Calu3 (cell line): ENCODE results near the gene HMGN3. TPM values are rescaled to one million over a fixed set of nuclear protein-coding genes. Genes with fewer than 3 reads are reported as not detected.

Experiments used
- BruUV-seq: library from RNA; stranded (reverse); fragments of 400-500 nt; replicated peaks from 2 replicates; lab custom pipeline; 2021; lab: Mats Ljungman, UMichigan
- CTCF ChIA-PET: fragments of 300-600 bp; sonication (Branson Sonifier 250); formaldehyde crosslinking; loops from one replicate; lab custom pipeline; 2022; ENCODE audit warnings: antibody characterized with exemption; lab: Charles Lee
- DNase-seq: peaks from one replicate; pipeline ENCODE4 v3.0.0; 2022
- H3K27ac Mint-ChIP-seq: one replicate; pipeline ENCODE4 v1.8.0; 2022; ENCODE audit warnings: mixed read lengths; ENCODE audit not compliant: unreplicated experiment
- H3K27me3 Mint-ChIP-seq: one replicate; pipeline ENCODE4 v1.8.0; 2022; ENCODE audit warnings: mixed read lengths; ENCODE audit not compliant: unreplicated experiment
- H3K36me3 Mint-ChIP-seq: one replicate; pipeline ENCODE4 v1.8.0; 2022; ENCODE audit warnings: mild to moderate bottlenecking, moderate library complexity, mixed read lengths; ENCODE audit not compliant: insufficient read depth, unreplicated experiment
- H3K4me1 Mint-ChIP-seq: one replicate; pipeline ENCODE4 v1.8.0; 2022; ENCODE audit warnings: mild to moderate bottlenecking, low read depth, mixed read lengths; ENCODE audit not compliant: unreplicated experiment
- H3K4me3 Mint-ChIP-seq: one replicate; pipeline ENCODE4 v1.8.0; 2022; ENCODE audit warnings: mild to moderate bottlenecking, low read depth, moderate library complexity, mixed read lengths; ENCODE audit not compliant: unreplicated experiment
- H3K9me3 Mint-ChIP-seq: one replicate; pipeline ENCODE4 v1.8.0; 2022; ENCODE audit warnings: low read depth, mixed read lengths; ENCODE audit not compliant: unreplicated experiment
- intact Hi-C: fragments of 100-400 bp; cut with micrococcal nuclease; formaldehyde crosslinking; loops from one replicate; pipeline ENCODE4 v1.10.0; 2022; ENCODE audit not compliant: unreplicated experiment
- total RNA-seq: library from RNA; stranded (reverse); gene quantifications from 2 replicates; pipeline ENCODE4 v1.2.3, GENCODE V29; 2022
- TF ChIP-seq, protein P1 (sequence below): fragments of 200-600 bp; IDR thresholded peaks from one replicate; pipeline ENCODE4 v1.8.0; 2022; ENCODE audit warnings: antibody characterized with exemption; ENCODE audit not compliant: unreplicated experiment

The HMGN3 gene
- total RNA-seq, 1 experiment from 2014 or later: 104 TPM

- intact Hi-C loops: no loop called here
- CTCF ChIA-PET: no interaction called here
- Mint-ChIP-seq H3K4me1 (peaks cover 26% of the 10 kb centered on the region), H3K36me3 (no peaks in the 10 kb centered on the region), H3K9me3 (peaks cover 6% of the 10 kb centered on the region), H3K4me3 (no peak overlapping the region), H3K27ac (no peak overlapping the region), H3K27me3 (no peaks in the 10 kb centered on the region)
- BruUV-seq: no TSS peak
- no peak for DNase-seq
- TF ChIP-seq, protein P1, sequence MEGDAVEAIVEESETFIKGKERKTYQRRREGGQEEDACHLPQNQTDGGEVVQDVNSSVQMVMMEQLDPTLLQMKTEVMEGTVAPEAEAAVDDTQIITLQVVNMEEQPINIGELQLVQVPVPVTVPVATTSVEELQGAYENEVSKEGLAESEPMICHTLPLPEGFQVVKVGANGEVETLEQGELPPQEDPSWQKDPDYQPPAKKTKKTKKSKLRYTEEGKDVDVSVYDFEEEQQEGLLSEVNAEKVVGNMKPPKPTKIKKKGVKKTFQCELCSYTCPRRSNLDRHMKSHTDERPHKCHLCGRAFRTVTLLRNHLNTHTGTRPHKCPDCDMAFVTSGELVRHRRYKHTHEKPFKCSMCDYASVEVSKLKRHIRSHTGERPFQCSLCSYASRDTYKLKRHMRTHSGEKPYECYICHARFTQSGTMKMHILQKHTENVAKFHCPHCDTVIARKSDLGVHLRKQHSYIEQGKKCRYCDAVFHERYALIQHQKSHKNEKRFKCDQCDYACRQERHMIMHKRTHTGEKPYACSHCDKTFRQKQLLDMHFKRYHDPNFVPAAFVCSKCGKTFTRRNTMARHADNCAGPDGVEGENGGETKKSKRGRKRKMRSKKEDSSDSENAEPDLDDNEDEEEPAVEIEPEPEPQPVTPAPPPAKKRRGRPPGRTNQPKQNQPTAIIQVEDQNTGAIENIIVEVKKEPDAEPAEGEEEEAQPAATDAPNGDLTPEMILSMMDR: no peak
Observed at GRCh38 chr6:79267128-79267527, 32.6 kb upstream of the HMGN3 start.

- TF ChIP-seq, protein P1: no peak
- CTCF ChIA-PET: no interaction called here
- H3K9me3 Mint-ChIP-seq: peaks cover 7% of the 10 kb centered on the region
- intact Hi-C loops: no loop called here
- no peaks in the 10 kb centered on the region for H3K27me3 Mint-ChIP-seq
- DNase-seq: no peak
- peaks cover 26% of the 10 kb centered on the region for H3K4me1 Mint-ChIP-seq
- no peaks in the 10 kb centered on the region for H3K36me3 Mint-ChIP-seq
- no peak overlapping the region for H3K27ac Mint-ChIP-seq
- no TSS peak for BruUV-seq
- no peak overlapping the region for H3K4me3 Mint-ChIP-seq
Observed at GRCh38 chr6:79266051-79266450, 31.6 kb upstream of the HMGN3 start.

DNA sequence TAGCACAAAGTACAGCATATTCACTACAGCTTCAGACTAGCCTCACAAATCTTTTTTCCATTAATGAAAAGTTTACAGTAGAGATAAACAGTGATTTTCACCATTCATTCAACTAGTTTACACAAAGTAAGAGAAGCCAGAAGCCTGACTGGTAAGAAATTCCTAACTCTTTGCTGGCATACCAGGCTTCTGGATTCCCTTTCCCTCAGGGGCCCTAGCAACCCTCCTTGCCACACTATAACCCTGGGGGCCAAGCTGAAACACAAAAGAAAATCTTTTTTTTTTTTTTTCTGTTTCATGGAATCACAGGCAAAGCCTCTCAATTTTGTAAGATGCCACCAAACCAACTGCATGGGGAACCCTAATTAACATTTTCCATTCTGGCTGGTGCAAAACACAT is 28.9 kb upstream of the HMGN3 start:
- CTCF ChIA-PET: no interaction called here
- H3K27me3 Mint-ChIP-seq: no peaks in the 10 kb centered on the region
- no peak overlapping the region for H3K27ac Mint-ChIP-seq
- intact Hi-C loops: no loop called here
- TF ChIP-seq, protein P1: no peak
- no peak overlapping the region for H3K4me3 Mint-ChIP-seq
- BruUV-seq: no TSS peak
- peaks cover 17% of the 10 kb centered on the region for H3K9me3 Mint-ChIP-seq
- no peak for DNase-seq
- H3K36me3 Mint-ChIP-seq: no peaks in the 10 kb centered on the region
- H3K4me1 Mint-ChIP-seq: peaks cover 12% of the 10 kb centered on the region

DNA sequence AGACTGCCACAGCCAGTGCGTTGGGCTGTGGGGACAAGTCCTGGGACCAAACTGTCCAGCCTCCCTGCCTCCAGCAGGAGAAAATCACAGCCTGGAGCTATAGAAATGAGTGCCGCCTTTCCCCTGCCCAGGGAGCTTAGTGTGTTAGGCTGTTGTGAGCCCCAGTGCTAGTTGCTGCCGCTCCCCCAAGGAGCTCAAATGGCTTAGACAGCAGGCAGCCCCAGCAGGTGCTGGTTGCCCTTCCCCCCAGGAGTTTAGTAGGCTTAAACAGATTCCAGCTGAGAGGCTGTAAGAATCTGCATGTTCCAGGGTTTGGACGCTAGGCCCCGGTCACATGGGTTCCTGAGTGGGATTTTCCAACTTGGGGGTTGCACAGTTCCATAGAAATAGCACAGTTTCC is 27.2 kb upstream of the HMGN3 start:
- CTCF ChIA-PET: no interaction called here
- TF ChIP-seq, protein P1: no peak
- intact Hi-C loops: no loop called here
- Mint-ChIP-seq H3K4me1 (peaks cover 9% of the 10 kb centered on the region), H3K4me3 (no peak overlapping the region), H3K36me3 (no peaks in the 10 kb centered on the region), H3K27me3 (no peaks in the 10 kb centered on the region), H3K9me3 (peaks cover 17% of the 10 kb centered on the region), H3K27ac (no peak overlapping the region)
- no peak for DNase-seq
- no TSS peak for BruUV-seq
